Right lobe of liver (tissue), 4 donors: ENCODE measurements around the gene KLK8.

Experiments
- POLR2A ChIP-seq: fragments of 450-650 bp; IDR thresholded peaks from one replicate; pipeline ENCODE4 v1.6.1; 2017; ENCODE audit warnings: antibody characterized with exemption, mild to moderate bottlenecking
- TF ChIP-seq, protein P1 (sequence below), 4 donors: fragments of 200-600 bp in 3 of 4; fragments of 450-650 bp in 1 of 4; IDR thresholded peaks; one replicate each; pipeline versions ENCODE4 v1.5.1 to v1.8.0; 2016 to 2022; ENCODE audit warnings: antibody characterized with exemption in 4 of 4, mild to moderate bottlenecking in 2 of 4
- donor health status: DM: no; HTN: no; CAD: no.
- donor health status: DM: no; HTN: no; CAD: no.
- donor health status: DM: no; HTN: yes; CAD: no.

- TF ChIP-seq, protein P1, sequence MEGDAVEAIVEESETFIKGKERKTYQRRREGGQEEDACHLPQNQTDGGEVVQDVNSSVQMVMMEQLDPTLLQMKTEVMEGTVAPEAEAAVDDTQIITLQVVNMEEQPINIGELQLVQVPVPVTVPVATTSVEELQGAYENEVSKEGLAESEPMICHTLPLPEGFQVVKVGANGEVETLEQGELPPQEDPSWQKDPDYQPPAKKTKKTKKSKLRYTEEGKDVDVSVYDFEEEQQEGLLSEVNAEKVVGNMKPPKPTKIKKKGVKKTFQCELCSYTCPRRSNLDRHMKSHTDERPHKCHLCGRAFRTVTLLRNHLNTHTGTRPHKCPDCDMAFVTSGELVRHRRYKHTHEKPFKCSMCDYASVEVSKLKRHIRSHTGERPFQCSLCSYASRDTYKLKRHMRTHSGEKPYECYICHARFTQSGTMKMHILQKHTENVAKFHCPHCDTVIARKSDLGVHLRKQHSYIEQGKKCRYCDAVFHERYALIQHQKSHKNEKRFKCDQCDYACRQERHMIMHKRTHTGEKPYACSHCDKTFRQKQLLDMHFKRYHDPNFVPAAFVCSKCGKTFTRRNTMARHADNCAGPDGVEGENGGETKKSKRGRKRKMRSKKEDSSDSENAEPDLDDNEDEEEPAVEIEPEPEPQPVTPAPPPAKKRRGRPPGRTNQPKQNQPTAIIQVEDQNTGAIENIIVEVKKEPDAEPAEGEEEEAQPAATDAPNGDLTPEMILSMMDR (IDR thresholded peaks at IDR 0.05): no peak
- no peak for TF ChIP-seq POLR2A
These were observed 25.6 kb downstream of the KLK8 start for GRCh38 chr19:50975766-50976165.
